H9 (cell line): ENCODE data around the gene ERICH6. TPM values are rescaled to one million over a fixed set of nuclear protein-coding genes. Genes with fewer than 3 reads are reported as not detected.

Source experiments
- DNase-seq: peaks from one replicate; pipeline ENCODE4 v3.0.0-alpha.2; 2017
- H2AFZ ChIP-seq: one replicate; pipeline ENCODE4 v1.6.1; 2013; ENCODE audit warnings: mild to moderate bottlenecking, low read length, control low read depth, moderate library complexity
- H2AK5ac ChIP-seq: 2 replicates; pipeline ENCODE4 v1.6.1; 2013; ENCODE audit warnings: low read length, control low read depth, mixed read lengths; ENCODE audit not compliant: insufficient read length
- H2BK120ac ChIP-seq: one replicate; pipeline ENCODE4 v1.6.1; 2013; ENCODE audit warnings: low read depth, mild to moderate bottlenecking, low read length, control low read depth, inconsistent platforms; ENCODE audit not compliant: poor library complexity, severe bottlenecking
- H2BK12ac ChIP-seq: 2 replicates; pipeline ENCODE4 v1.6.1; 2013; ENCODE audit warnings: low read length, control low read depth, mixed read lengths, low read depth; ENCODE audit not compliant: insufficient read length
- H2BK15ac ChIP-seq: 2 replicates; pipeline ENCODE4 v1.6.1; 2013; ENCODE audit warnings: low read depth, low read length, control low read depth
- H2BK20ac ChIP-seq: one replicate; pipeline ENCODE4 v1.6.1; 2013; ENCODE audit warnings: low read depth, mild to moderate bottlenecking, low read length, control low read depth, inconsistent platforms; ENCODE audit not compliant: poor library complexity, severe bottlenecking
- H2BK5ac ChIP-seq: 2 replicates; pipeline ENCODE4 v1.6.1; 2013; ENCODE audit warnings: low read length, control low read depth, mixed read lengths; ENCODE audit not compliant: insufficient read length
- H3K14ac ChIP-seq: 2 replicates; pipeline ENCODE4 v1.6.1; 2013; ENCODE audit warnings: low read length, control low read depth; ENCODE audit not compliant: insufficient read depth
- H3K18ac ChIP-seq: 2 replicates; pipeline ENCODE4 v1.6.1; 2013; ENCODE audit warnings: low read depth, mild to moderate bottlenecking, mixed read lengths, low read length, control low read depth; ENCODE audit not compliant: insufficient read length
- H3K23ac ChIP-seq: 2 replicates; pipeline ENCODE4 v1.6.1; 2013; ENCODE audit warnings: low read length, control low read depth, mixed read lengths, low read depth; ENCODE audit not compliant: insufficient read length
- H3K23me2 ChIP-seq: 2 replicates; pipeline ENCODE4 v1.6.1; 2013; ENCODE audit warnings: low read depth, mild to moderate bottlenecking, mixed read lengths, low read length, control low read depth; ENCODE audit not compliant: insufficient read length, poor library complexity, severe bottlenecking
- H3K27ac ChIP-seq: 2 replicates; pipeline ENCODE4 v1.5.1; 2013; ENCODE audit warnings: low read length, control low read depth, mixed read lengths, low read depth; ENCODE audit not compliant: insufficient read length
- H3K27me3 ChIP-seq: 2 replicates; pipeline ENCODE4 v1.6.1; 2013; ENCODE audit warnings: low read length, control low read depth, inconsistent platforms; ENCODE audit not compliant: insufficient read depth
- H3K4ac ChIP-seq: 2 replicates; pipeline ENCODE4 v1.6.1; 2013; ENCODE audit warnings: low read depth, mild to moderate bottlenecking, control low read depth, inconsistent platforms, low read length, moderate library complexity
- H3K4me1 ChIP-seq: 2 replicates; pipeline ENCODE4 v1.6.1; 2013; ENCODE audit warnings: low read length, control low read depth, inconsistent platforms; ENCODE audit not compliant: insufficient read depth
- H3K4me2 ChIP-seq: 2 replicates; pipeline ENCODE4 v1.6.1; 2013; ENCODE audit warnings: low read length, control low read depth, mixed read lengths; ENCODE audit not compliant: insufficient read length, insufficient read depth
- H3K56ac ChIP-seq: 2 replicates; pipeline ENCODE4 v1.6.1; 2013; ENCODE audit warnings: low read depth, mild to moderate bottlenecking, mixed read lengths, low read length, control low read depth; ENCODE audit not compliant: insufficient read length
- H3K79me1 ChIP-seq: 2 replicates; pipeline ENCODE4 v1.6.1; 2013; ENCODE audit warnings: low read depth, mild to moderate bottlenecking, moderate library complexity, low read length, control low read depth, inconsistent platforms; ENCODE audit not compliant: insufficient read depth, poor library complexity, severe bottlenecking
- H3K79me2 ChIP-seq: 2 replicates; pipeline ENCODE4 v1.6.1; 2013; ENCODE audit warnings: low read length, control low read depth, inconsistent platforms; ENCODE audit not compliant: insufficient read depth
- H3K9ac ChIP-seq: 2 replicates; pipeline ENCODE4 v1.6.1; 2013; ENCODE audit warnings: low read length, control low read depth, mixed read lengths; ENCODE audit not compliant: insufficient read length; ENCODE audit errors: extremely low read depth
- H3K9me3 ChIP-seq: one replicate; pipeline ENCODE4 v1.6.1; 2013; ENCODE audit warnings: low read depth, low read length, inconsistent platforms; ENCODE audit not compliant: control insufficient read depth
- H3T11ph ChIP-seq: one replicate; pipeline ENCODE4 v1.6.1; 2013; ENCODE audit warnings: mild to moderate bottlenecking, low read length, control low read depth, inconsistent platforms
- H4K20me1 ChIP-seq: one replicate; pipeline ENCODE4 v1.6.1; 2013; ENCODE audit not compliant: control insufficient read depth, insufficient read length, insufficient read depth
- H4K5ac ChIP-seq: 2 replicates; pipeline ENCODE4 v1.6.1; 2013; ENCODE audit warnings: low read depth, mild to moderate bottlenecking, mixed read lengths, low read length, control low read depth; ENCODE audit not compliant: insufficient read length
- H4K8ac ChIP-seq: replicated peaks from 2 replicates; pipeline ENCODE4 v1.6.1; 2013; ENCODE audit warnings: low read length, control low read depth, mixed read lengths, low read depth; ENCODE audit not compliant: insufficient read length
- H4K91ac ChIP-seq: 2 replicates; pipeline ENCODE4 v1.6.1; 2013; ENCODE audit warnings: low read depth, mild to moderate bottlenecking, moderate library complexity, mixed read lengths, low read length, control low read depth; ENCODE audit not compliant: insufficient read length
- H3K27ac Mint-ChIP-seq, 3 experiments: 2 replicates in 2 of 3; 3 replicates in 1 of 3; pipeline ENCODE4 v1.8.0; 2020 to 2021; ENCODE audit warnings: mixed read lengths in 3 of 3, mild to moderate bottlenecking in 1 of 3, moderate library complexity in 1 of 3
- H3K27me3 Mint-ChIP-seq: 2 replicates; pipeline ENCODE4 v1.8.0; 2021; ENCODE audit warnings: low read depth, mild to moderate bottlenecking, moderate library complexity, mixed read lengths
- H3K36me3 Mint-ChIP-seq, 3 experiments: 2 replicates in 2 of 3; 3 replicates in 1 of 3; pipeline ENCODE4 v1.8.0; 2020 to 2021; ENCODE audit warnings: low read depth in 3 of 3, mixed read lengths in 3 of 3; ENCODE audit not compliant: insufficient read depth in 1 of 3
- H3K4me1 Mint-ChIP-seq, 2 experiments: 2 replicates each; pipeline ENCODE4 v1.8.0; 2020; ENCODE audit warnings: mixed read lengths in 2 of 2
- H3K4me3 Mint-ChIP-seq, 2 experiments: 2 replicates in 1 of 2; 3 replicates in 1 of 2; pipeline ENCODE4 v1.8.0; 2020 to 2021; ENCODE audit warnings: mild to moderate bottlenecking in 2 of 2, mixed read lengths in 2 of 2, moderate library complexity in 1 of 2
- H3K9me3 Mint-ChIP-seq, 2 experiments: 2 replicates in 1 of 2; 3 replicates in 1 of 2; pipeline ENCODE4 v1.8.0; 2020; ENCODE audit warnings: mild to moderate bottlenecking in 2 of 2, mixed read lengths in 2 of 2, moderate library complexity in 1 of 2
- WGBS: extraction: QIAGEN DNeasy Blood & Tissue Kit; methylation state at CpG from one replicate; pipeline ENCODE4 v1.1.7; 2013; ENCODE audit warnings: missing lambda C conversion rate, low lambda C conversion rate, mixed read lengths; ENCODE audit not compliant: insufficient read length; ENCODE audit errors: extremely low coverage; 5-methylcytosine and 5-hydroxymethylcytosine counted together
- total RNA-seq: library from RNA; stranded (reverse); gene quantifications from 2 replicates; pipeline ENCODE4 v1.2.1, GENCODE V29; 2021
- TF ChIP-seq, protein P1 (sequence below): fragments of 200-600 bp; sonication (generic); conservative IDR thresholded peaks from 3 replicates; pipeline ENCODE4 v1.8.0; 2021; ENCODE audit warnings: antibody characterized with exemption, mild to moderate bottlenecking

ERICH6 gene
- total RNA-seq, 1 experiment from 2014 or later: not detected

DNA sequence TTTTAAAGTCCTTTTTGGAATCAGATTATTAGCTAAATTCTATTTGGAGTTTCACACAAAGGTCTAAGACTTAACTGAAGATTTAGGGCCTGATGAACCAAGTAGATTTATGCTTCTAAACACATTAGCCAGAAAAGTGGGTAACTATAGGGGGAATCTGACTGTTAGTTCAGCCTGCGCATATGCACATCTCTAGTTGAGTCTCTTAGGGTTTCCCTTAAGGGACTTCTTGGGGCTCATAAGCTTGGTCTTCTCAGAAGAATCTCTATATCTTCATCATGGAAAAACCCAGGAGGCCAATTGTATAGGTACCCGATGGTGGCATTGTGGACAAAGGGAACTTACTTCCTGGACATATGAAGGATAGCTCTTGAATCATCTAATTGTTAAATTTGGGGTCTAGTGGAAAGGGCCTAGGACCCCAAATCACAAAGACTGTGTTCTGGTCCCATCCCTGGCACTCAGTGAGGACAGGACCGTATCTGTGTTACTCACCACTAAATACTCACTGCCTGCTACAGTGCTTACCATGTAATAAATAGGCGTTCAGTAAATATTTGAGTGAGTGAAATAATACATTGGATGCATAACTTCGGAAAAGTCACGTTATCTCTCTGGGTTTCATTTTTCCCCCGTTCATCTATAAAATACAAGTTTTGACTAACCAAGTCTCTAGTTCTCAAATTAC, 83.6 kb downstream of the ERICH6 start:
- Histone ChIP-seq H3K9ac (no peak overlapping the region), H4K91ac (no peak overlapping the region), H2AFZ (no peak overlapping the region), H3K18ac (no peak overlapping the region), H3K79me1 (peaks cover 7% of the 10 kb centered on the region), H4K8ac (no peak overlapping the region), H2BK12ac (no peak overlapping the region), H3K9me3 (no peaks in the 10 kb centered on the region), H3K27ac (no peak overlapping the region), H3K79me2 (peaks cover 10% of the 10 kb centered on the region), H3T11ph (no peak overlapping the region), H3K4me1 (no peaks in the 10 kb centered on the region), H3K4ac (no peak overlapping the region), H3K4me2 (no peak overlapping the region), H3K56ac (no peak overlapping the region), H2BK15ac (no peak overlapping the region), H2BK20ac (no peak overlapping the region), H2AK5ac (no peak overlapping the region), H2BK120ac (no peak overlapping the region), H3K23me2 (no peaks in the 10 kb centered on the region), H2BK5ac (no peak overlapping the region), H3K27me3 (no peaks in the 10 kb centered on the region), H3K23ac (no peak overlapping the region), H3K14ac (no peak overlapping the region), H4K5ac (no peak overlapping the region), H4K20me1 (no peaks in the 10 kb centered on the region)
- no peaks in the 10 kb centered on the region for H3K27me3 Mint-ChIP-seq
- no CpG with 5 or more reads among the region's 7 CpGs for WGBS
- peaks cover 17 to 21% (median 20%) of the 10 kb centered on the region in 3 experiments for H3K36me3 Mint-ChIP-seq
- H3K4me1 Mint-ChIP-seq: peaks cover 9 to 10% of the 10 kb centered on the region in 2 experiments
- TF ChIP-seq, protein P1, sequence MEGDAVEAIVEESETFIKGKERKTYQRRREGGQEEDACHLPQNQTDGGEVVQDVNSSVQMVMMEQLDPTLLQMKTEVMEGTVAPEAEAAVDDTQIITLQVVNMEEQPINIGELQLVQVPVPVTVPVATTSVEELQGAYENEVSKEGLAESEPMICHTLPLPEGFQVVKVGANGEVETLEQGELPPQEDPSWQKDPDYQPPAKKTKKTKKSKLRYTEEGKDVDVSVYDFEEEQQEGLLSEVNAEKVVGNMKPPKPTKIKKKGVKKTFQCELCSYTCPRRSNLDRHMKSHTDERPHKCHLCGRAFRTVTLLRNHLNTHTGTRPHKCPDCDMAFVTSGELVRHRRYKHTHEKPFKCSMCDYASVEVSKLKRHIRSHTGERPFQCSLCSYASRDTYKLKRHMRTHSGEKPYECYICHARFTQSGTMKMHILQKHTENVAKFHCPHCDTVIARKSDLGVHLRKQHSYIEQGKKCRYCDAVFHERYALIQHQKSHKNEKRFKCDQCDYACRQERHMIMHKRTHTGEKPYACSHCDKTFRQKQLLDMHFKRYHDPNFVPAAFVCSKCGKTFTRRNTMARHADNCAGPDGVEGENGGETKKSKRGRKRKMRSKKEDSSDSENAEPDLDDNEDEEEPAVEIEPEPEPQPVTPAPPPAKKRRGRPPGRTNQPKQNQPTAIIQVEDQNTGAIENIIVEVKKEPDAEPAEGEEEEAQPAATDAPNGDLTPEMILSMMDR: no peak
- H3K9me3 Mint-ChIP-seq: peaks cover 0 to 3% of the 10 kb centered on the region in 2 experiments; a peak in 1 of 5 replicates
- DNase-seq: no peak
- H3K4me3 Mint-ChIP-seq: no peak overlapping the region
- H3K27ac Mint-ChIP-seq: no peak overlapping the region
